ENCODE results near the gene PTPRM.

DNA sequence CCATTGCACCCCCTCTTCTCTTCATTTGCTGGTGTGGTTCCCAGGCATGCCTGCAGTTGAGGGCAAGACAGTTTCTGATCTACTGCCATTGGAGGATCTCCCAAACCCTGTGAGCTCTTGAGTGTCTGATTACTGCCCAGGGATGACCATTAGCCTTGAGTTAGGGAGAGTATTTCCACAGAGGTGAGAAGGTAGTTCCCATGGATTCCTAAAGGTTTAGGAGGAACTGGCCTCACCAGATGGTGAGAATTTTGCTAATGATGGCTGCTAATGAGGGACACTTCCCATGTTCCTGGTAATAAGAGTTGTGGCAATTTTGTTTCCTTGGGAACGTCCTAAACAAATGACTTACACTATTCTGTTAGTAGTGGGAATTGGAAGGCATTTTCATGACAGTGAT lies 42.5 kb downstream of the PTPRM start:
- TF ChIP-seq, protein P1, sequence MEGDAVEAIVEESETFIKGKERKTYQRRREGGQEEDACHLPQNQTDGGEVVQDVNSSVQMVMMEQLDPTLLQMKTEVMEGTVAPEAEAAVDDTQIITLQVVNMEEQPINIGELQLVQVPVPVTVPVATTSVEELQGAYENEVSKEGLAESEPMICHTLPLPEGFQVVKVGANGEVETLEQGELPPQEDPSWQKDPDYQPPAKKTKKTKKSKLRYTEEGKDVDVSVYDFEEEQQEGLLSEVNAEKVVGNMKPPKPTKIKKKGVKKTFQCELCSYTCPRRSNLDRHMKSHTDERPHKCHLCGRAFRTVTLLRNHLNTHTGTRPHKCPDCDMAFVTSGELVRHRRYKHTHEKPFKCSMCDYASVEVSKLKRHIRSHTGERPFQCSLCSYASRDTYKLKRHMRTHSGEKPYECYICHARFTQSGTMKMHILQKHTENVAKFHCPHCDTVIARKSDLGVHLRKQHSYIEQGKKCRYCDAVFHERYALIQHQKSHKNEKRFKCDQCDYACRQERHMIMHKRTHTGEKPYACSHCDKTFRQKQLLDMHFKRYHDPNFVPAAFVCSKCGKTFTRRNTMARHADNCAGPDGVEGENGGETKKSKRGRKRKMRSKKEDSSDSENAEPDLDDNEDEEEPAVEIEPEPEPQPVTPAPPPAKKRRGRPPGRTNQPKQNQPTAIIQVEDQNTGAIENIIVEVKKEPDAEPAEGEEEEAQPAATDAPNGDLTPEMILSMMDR (IDR thresholded peaks at IDR 0.05; ENCODE audit: low read depth, low read length, poor library complexity, severe bottlenecking), result no peak
- no peak for TF ChIP-seq EZH2phosphoT487 (IDR thresholded peaks at IDR 0.05; ENCODE audit: borderline replicate concordance, low read length)
